K562 (cell line): ENCODE data around the gene ZBTB16. TPM values are rescaled to one million over a fixed set of nuclear protein-coding genes. Genes with fewer than 3 reads are reported as not detected.

Source experiments
- CBX3 ChIP-seq, 2 experiments: IDR thresholded peaks; 1 replicate in 1 of 2; 2 replicates in 1 of 2; pipeline ENCODE4 v1.6.1; 2012; ENCODE audit warnings: inconsistent platforms in 2 of 2, low read length in 2 of 2, borderline replicate concordance in 1 of 2, control low read depth in 1 of 2
- JUND ChIP-seq, 2 experiments: IDR thresholded peaks; 2 replicates in 1 of 2; 3 replicates in 1 of 2; pipeline ENCODE4 v1.6.1; 2011; ENCODE audit warnings: borderline replicate concordance in 2 of 2, low read depth in 2 of 2, low read length in 2 of 2, improper control_type of control experiment in 1 of 2, missing biosample characterization in 1 of 2, missing genetic modification characterization in 1 of 2, missing genetic modification reagents in 1 of 2
- MED1 ChIP-seq: sonication (generic); formaldehyde crosslinking; IDR thresholded peaks from 2 replicates; pipeline ENCODE4 v1.8.1; 2023; ENCODE audit warnings: missing genetic modification reagents, borderline replicate concordance
- PKNOX1 ChIP-seq: fragments of 450-650 bp; IDR thresholded peaks from 2 replicates; pipeline ENCODE4 v1.6.1; 2016
- SRF ChIP-seq, 2 experiments: fragments of 250-450, 450-650 bp in 1 of 2; sonication (Bioruptor Pico) in 1 of 2; sonication (generic) in 1 of 2; formaldehyde crosslinking; IDR thresholded peaks; 2 replicates each; pipeline versions ENCODE4 v1.5.0 to v1.5.1; 2020 to 2022; ENCODE audit warnings: mild to moderate bottlenecking in 1 of 2, missing genetic modification reagents in 1 of 2
- TOE1 ChIP-seq, 2 experiments: fragments of 450-650 bp in 1 of 2; sonication (generic) in 1 of 2; formaldehyde crosslinking in 1 of 2; IDR thresholded peaks; 2 replicates each; pipeline versions ENCODE4 v1.7.1 to v1.8.0; 2016 to 2022; ENCODE audit warnings: borderline replicate concordance in 2 of 2, mild to moderate bottlenecking in 2 of 2, antibody characterized with exemption in 1 of 2, inconsistent platforms in 1 of 2, low read depth in 1 of 2, missing genetic modification reagents in 1 of 2, moderate library complexity in 1 of 2
- TSHZ1 ChIP-seq: fragments of 250-450 bp; sonication (Bioruptor Pico); IDR thresholded peaks from 2 replicates; pipeline ENCODE4 v1.4.0; 2020; ENCODE audit warnings: mild to moderate bottlenecking, moderate library complexity
- ZFP30 ChIP-seq: fragments of 250-450 bp; sonication (Bioruptor Pico); IDR thresholded peaks from 2 replicates; pipeline ENCODE4 v1.8.0; 2022; ENCODE audit warnings: moderate library complexity, mild to moderate bottlenecking, inconsistent platforms, borderline replicate concordance
- ZNF449 ChIP-seq: fragments of 250-450 bp; sonication (Bioruptor Pico); IDR thresholded peaks from 2 replicates; pipeline ENCODE4 v1.8.0; 2022; ENCODE audit warnings: moderate library complexity, mild to moderate bottlenecking, inconsistent platforms
- ZNF639 ChIP-seq, 2 experiments: fragments of 200-800 bp in 1 of 2; sonication (Bioruptor generic) in 1 of 2; sonication (generic) in 1 of 2; formaldehyde crosslinking in 1 of 2; IDR thresholded peaks in 1 of 2; conservative IDR thresholded peaks in 1 of 2; 2 replicates each; pipeline versions ENCODE4 v1.5.0 to v1.6.1; 2016 to 2020; ENCODE audit warnings: missing compliant biosample characterization in 1 of 2, missing genetic modification characterization in 1 of 2, missing genetic modification reagents in 1 of 2
- polyA plus RNA-seq, 8 experiments: library from polyadenylated mRNA; depleted of rRNA in 4 of 8; stranded (reverse) in 5 of 8; unstranded in 3 of 8; fragments of >200 nt; fragmentation: Nextera tagmentation in 2 of 8; fragmentation: Illumina TruSeq in 1 of 8; extraction: Ambion mirVana in 2 of 8; extraction: Trizol in 1 of 8; gene quantifications; 2 replicates each; pipeline versions ENCODE4 v1.2.1 to v1.2.3, GENCODE V29; 2011 to 2014; ENCODE audit warnings: inconsistent platforms in 1 of 8, missing spikeins in 1 of 8
- total RNA-seq, 7 experiments: library from RNA; depleted of rRNA in 6 of 7; stranded (reverse); fragments of >200 nt in 6 of 7; fragmentation: Illumina TruSeq in 2 of 7; extraction: Trizol in 2 of 7; gene quantifications; 2 replicates each; pipeline versions ENCODE4 v1.2.1 to v1.2.3, GENCODE V29; 2011 to 2021; ENCODE audit warnings: low replicate concordance in 1 of 7

Gene ZBTB16
- total and polyA plus RNA-seq, 9 of the 15 experiments (the other 6 are each of a cell fraction or from before 2014, with no cell fraction given) = 0.06 to 0.40 (median 0.24) TPM; not detected in 4

- TF ChIP-seq TSHZ1 (CRISPR knock-in tag) = no peak
- TF ChIP-seq PKNOX1 = peak; percentile 36; the same call in 1 of the 2 replicates
- no peak for TF ChIP-seq TOE1 (IDR thresholded peaks at IDR 0.05; ENCODE audit: borderline replicate concordance)
- no peak for TF ChIP-seq TOE1 (CRISPR knock-in tag; IDR thresholded peaks at IDR 0.05; ENCODE audit: borderline replicate concordance, low read depth)
- no peak for TF ChIP-seq SRF (CRISPR knock-in tag; IDR thresholded peaks at IDR 0.05)
- TF ChIP-seq JUND (IDR thresholded peaks at IDR 0.05; ENCODE audit: borderline replicate concordance, low read depth, low read length) = no peak
- TF ChIP-seq JUND (tag; IDR thresholded peaks at IDR 0.05; ENCODE audit: borderline replicate concordance, low read depth, low read length) = no peak
- TF ChIP-seq MED1 (CRISPR knock-in tag) = no peak
- TF ChIP-seq ZNF449 (CRISPR knock-in tag) = no peak
- no peak for TF ChIP-seq ZNF639 (CRISPR knock-in tag; conservative IDR thresholded peaks at IDR 0.05 in 1 of 2, IDR thresholded peaks at IDR 0.05 in 1 of 2)
- TF ChIP-seq ZFP30 (CRISPR knock-in tag) = no peak
- no peak for TF ChIP-seq CBX3 (IDR thresholded peaks at IDR 0.05; ENCODE audit: borderline replicate concordance in 1 of 2, low read length in 2 of 2)
These were observed 204.1 kb downstream of the ZBTB16 start (continued) for GRCh38 chr11:114263513-114264170.
